DMS 273 treated with DMSO at 0.1 percent for 48 hours (cell line): ENCODE results near the gene PNRC1.
"Not testable (repeated sequence)": the region's sequence is repeated elsewhere in the genome, so short reads cannot be mapped to it uniquely, and the experiment has no call there.

Source experiments
- DNase-seq: peaks from one replicate; lab custom pipeline; 2025; lab: John Stamatoyannopoulos, UW

The PNRC1 gene

DNA sequence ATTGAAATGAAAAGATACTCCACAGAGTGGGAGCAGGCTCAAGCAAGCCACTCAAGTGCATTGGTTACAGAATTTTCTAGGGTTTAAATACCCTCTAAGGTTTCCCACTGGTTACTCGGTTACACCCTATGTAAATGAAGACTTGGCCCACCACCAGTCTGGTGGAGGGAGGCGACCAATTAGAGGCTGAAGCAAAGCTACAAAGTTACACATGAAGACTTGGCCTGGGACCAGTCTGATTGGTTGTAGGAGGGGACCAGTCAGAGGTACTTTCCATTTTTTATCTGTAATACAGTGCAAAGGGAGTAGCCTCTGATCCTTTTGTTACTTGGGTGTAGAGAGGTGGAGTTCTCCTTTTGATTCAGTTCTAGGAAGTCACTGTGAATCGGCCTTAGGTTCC, 29.7 kb downstream of the PNRC1 start:
- DNase-seq = no peak

- no peak for DNase-seq
These were observed 31.4 kb downstream of the PNRC1 start for GRCh38 chr6:89111933-89112332.

- DNase-seq = no peak
These were observed 36.2 kb downstream of the PNRC1 start for GRCh38 chr6:89116702-89117101.

GRCh38 chr6:89117211-89118108, 36.9 kb downstream of the PNRC1 start, which contains the start of gene SRSF12:
Gene SRSF12, minus strand, starts transcription at chr6:89118071. Its CDS starts 184 bp downstream, at chr6:89117887.
- no peak for DNase-seq

GRCh38 chr6:89118931-89119330, 38.4 kb downstream of the PNRC1 start:
- no peak for DNase-seq

DNA sequence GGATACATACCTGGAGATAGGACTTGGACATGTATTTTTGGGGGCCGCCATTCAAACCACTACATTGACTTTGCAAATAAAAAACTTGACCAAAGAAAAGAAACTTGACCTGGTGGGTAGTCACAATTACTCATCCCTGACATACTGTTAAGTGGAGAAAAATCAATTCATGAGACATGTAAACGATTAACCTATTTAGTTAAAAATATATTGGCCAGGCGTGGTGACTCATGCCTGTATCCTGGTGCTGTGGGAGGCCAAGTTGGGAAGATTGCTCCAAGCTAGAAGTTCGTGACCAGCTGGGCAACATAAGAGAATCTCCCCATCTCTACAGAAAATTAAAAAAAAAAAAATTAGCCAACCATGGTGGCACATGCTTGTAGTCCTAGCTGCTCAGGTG, 39.8 kb downstream of the PNRC1 start:
- DNase-seq = no peak

GRCh38 chr6:89121934-89122333, 41.4 kb downstream of the PNRC1 start:
- DNase-seq = no peak

DNA sequence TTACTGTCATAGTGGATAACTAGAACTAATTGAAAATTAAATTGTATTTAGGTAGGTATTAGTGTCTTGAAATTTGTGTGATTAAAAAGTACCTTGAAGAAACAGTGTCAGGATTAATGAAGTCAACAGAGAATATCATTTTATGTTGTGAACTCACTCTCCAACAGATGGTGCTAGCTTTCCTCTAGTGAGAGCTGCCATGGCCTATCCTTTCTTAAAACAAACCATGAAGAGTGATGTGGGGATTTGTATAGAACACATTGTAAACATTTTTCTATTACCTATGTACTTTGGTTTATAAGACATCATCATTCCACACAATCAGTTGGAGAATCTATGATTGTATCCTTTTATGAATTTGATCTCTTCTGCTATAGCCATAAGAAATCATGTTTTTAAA, 42.1 kb downstream of the PNRC1 start:
- peak; percentile 33 for DNase-seq

DNA sequence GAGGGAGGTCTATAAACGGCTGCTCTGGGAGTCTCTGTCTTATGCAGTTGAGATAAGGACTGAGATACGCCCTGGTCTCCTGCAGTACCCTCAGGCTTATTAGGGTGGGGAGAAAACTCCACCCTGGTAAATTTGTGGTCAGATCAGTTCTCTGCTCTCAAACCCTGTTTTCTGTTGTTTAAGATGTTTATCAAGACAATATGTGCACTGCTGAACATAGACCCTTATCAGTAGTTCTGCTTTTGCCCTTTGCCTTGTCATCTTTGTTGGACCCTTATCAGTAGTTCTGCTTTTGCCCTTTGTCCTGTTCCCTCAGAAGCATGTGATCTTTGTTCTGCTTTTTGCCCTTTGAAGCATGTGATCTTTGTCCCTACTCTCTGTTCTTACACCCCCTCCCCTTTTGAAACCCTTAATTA, 47.7 kb downstream of the PNRC1 start:
- DNase-seq = not testable (repeated sequence)

DNA sequence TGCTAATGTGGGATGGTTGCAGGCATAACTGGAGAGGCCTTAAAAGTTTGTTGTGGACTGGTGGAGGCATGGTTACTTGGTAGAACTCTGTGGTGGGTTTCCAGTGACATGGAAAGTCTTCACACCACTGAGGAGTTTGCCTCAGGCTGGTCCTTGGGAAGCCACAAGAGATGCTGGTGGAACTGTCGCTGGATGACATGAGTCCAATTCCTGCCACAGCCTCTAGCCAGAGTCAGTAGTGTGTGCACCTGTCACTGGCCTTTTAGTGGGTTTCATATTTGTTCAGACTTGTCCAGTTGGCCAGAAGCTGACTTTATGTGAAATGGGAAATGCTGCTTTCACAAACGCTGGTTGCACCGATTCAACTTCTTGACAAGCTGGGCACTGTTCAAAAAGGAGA, 51.0 kb downstream of the PNRC1 start:
- no peak for DNase-seq

GRCh38 chr6:89132057-89132456, 51.5 kb downstream of the PNRC1 start:
- DNase-seq = no peak

- DNase-seq = no peak
These were observed 53.4 kb downstream of the PNRC1 start for GRCh38 chr6:89133981-89134380.

- no peak for DNase-seq
These were observed 54.2 kb downstream of the PNRC1 start for GRCh38 chr6:89134723-89135122.
